Liver (tissue), 9 donors: ENCODE measurements around the gene GNB5. TPM values are rescaled to one million over a fixed set of nuclear protein-coding genes. Genes with fewer than 3 reads are reported as not detected.

Source experiments
- DNase-seq: peaks from one replicate; pipeline ENCODE4 v3.0.0-alpha.2; 2017; ENCODE audit warnings: low spot score
- H3K27ac ChIP-seq, 2 donors: one replicate each; pipeline ENCODE4 v1.7.0; 2013; ENCODE audit warnings: inconsistent platforms in 2 of 2, low read length in 2 of 2, control low read depth in 1 of 2, low read depth in 1 of 2, mild to moderate bottlenecking in 1 of 2
- H3K27me3 ChIP-seq, 4 donors: one replicate each; pipeline versions ENCODE4 v1.6.1 to v1.7.0; 2013; ENCODE audit warnings: low read length in 3 of 4, inconsistent platforms in 1 of 4, mild to moderate bottlenecking in 1 of 4, moderate library complexity in 1 of 4; ENCODE audit not compliant: control insufficient read depth in 4 of 4, insufficient read depth in 4 of 4
- H3K36me3 ChIP-seq, 4 donors: one replicate each; pipeline versions ENCODE4 v1.6.1 to v1.7.0; 2013; ENCODE audit warnings: low read length in 3 of 4, mild to moderate bottlenecking in 3 of 4, low read depth in 1 of 4, moderate library complexity in 1 of 4; ENCODE audit not compliant: control insufficient read depth in 4 of 4, insufficient read depth in 3 of 4
- H3K4me1 ChIP-seq, 4 donors: one replicate each; pipeline versions ENCODE4 v1.6.1 to v1.7.0; 2013; ENCODE audit warnings: low read length in 3 of 4, mild to moderate bottlenecking in 3 of 4, moderate library complexity in 1 of 4; ENCODE audit not compliant: control insufficient read depth in 4 of 4, insufficient read depth in 4 of 4
- H3K4me3 ChIP-seq, 3 donors: one replicate each; pipeline versions ENCODE4 v1.6.1 to v1.7.0; 2013; ENCODE audit warnings: low read length in 3 of 3, control low read depth in 1 of 3, low read depth in 1 of 3, mild to moderate bottlenecking in 1 of 3
- H3K9ac ChIP-seq, 2 donors: one replicate each; pipeline ENCODE4 v1.7.0; 2013; ENCODE audit warnings: low read length in 2 of 2, mild to moderate bottlenecking in 2 of 2, moderate library complexity in 2 of 2, control low read depth in 1 of 2, low read depth in 1 of 2
- H3K9me3 ChIP-seq, 4 donors: one replicate each; pipeline versions ENCODE4 v1.6.1 to v1.7.0; 2013; ENCODE audit warnings: low read length in 3 of 4; ENCODE audit not compliant: control insufficient read depth in 4 of 4
- EGR1 ChIP-seq, 2 donors: IDR thresholded peaks; 2 replicates each; pipeline ENCODE4 v1.6.1; 2016 to 2018; ENCODE audit warnings: antibody characterized with exemption in 2 of 2, low read depth in 2 of 2
- FOXA1 ChIP-seq: IDR thresholded peaks from 2 replicates; pipeline ENCODE4 v1.6.1; 2016; ENCODE audit warnings: antibody characterized with exemption
- FOXA2 ChIP-seq: IDR thresholded peaks from 2 replicates; pipeline ENCODE4 v1.6.1; 2016; ENCODE audit warnings: antibody characterized with exemption
- GABPA ChIP-seq, 2 donors: IDR thresholded peaks in 1 of 2; conservative IDR thresholded peaks in 1 of 2; 2 replicates each; pipeline ENCODE4 v1.6.1; 2016; ENCODE audit warnings: antibody characterized with exemption in 2 of 2, mild to moderate bottlenecking in 1 of 2, moderate library complexity in 1 of 2
- HNF4A ChIP-seq, 2 donors: conservative IDR thresholded peaks; 2 replicates each; pipeline ENCODE4 v1.6.1; 2016; ENCODE audit warnings: antibody characterized with exemption in 2 of 2, mild to moderate bottlenecking in 2 of 2
- HNF4G ChIP-seq: IDR thresholded peaks from 2 replicates; pipeline ENCODE4 v1.6.1; 2016; ENCODE audit warnings: antibody characterized with exemption
- JUND ChIP-seq, 2 donors: IDR thresholded peaks; 2 replicates each; pipeline ENCODE4 v1.6.1; 2016; ENCODE audit warnings: antibody characterized with exemption in 2 of 2
- NR2F2 ChIP-seq: IDR thresholded peaks from 2 replicates; pipeline ENCODE4 v1.6.1; 2016; ENCODE audit warnings: antibody characterized with exemption
- RAD21 ChIP-seq, 2 donors: IDR thresholded peaks; 2 replicates each; pipeline ENCODE4 v1.6.1; 2016; ENCODE audit warnings: antibody characterized with exemption in 2 of 2, mild to moderate bottlenecking in 2 of 2
- RXRA ChIP-seq, 2 donors: IDR thresholded peaks; 2 replicates each; pipeline ENCODE4 v1.6.1; 2017 to 2018; ENCODE audit warnings: antibody characterized with exemption in 2 of 2, mild to moderate bottlenecking in 1 of 2
- SP1 ChIP-seq: IDR thresholded peaks from 2 replicates; pipeline ENCODE4 v1.6.1; 2018; ENCODE audit warnings: antibody characterized with exemption, mild to moderate bottlenecking
- TAF1 ChIP-seq: conservative IDR thresholded peaks from 2 replicates; pipeline ENCODE4 v1.6.1; 2016; ENCODE audit warnings: antibody characterized with exemption, mild to moderate bottlenecking
- YY1 ChIP-seq: IDR thresholded peaks from 2 replicates; pipeline ENCODE4 v1.6.1; 2016; ENCODE audit warnings: antibody characterized with exemption, mild to moderate bottlenecking
- WGBS: extraction: QIAGEN DNeasy Blood & Tissue Kit; methylation state at CpG from one replicate; pipeline ENCODE4 v1.1.7; 2013; 5-methylcytosine and 5-hydroxymethylcytosine counted together
- polyA plus RNA-seq, 2 donors: library from polyadenylated mRNA; stranded (reverse) in 1 of 2; unstranded in 1 of 2; fragments of 200-250 nt in 1 of 2; fragments of >200 nt in 1 of 2; fragmentation: Nextera tagmentation in 1 of 2; extraction: Ambion mirVana in 1 of 2; gene quantifications; one replicate each; pipeline versions ENCODE4 v1.2.1 to v1.2.3, GENCODE V29; 2013 to 2015
- total RNA-seq, 2 donors: library from RNA; depleted of rRNA; stranded (reverse); fragments of >200 nt; gene quantifications; one replicate each; pipeline ENCODE4 v1.2.3, GENCODE V29; 2014
- TF ChIP-seq, protein P1 (sequence below): IDR thresholded peaks from 2 replicates; pipeline ENCODE4 v1.6.1; 2016; ENCODE audit warnings: antibody characterized with exemption
- TF ChIP-seq, protein P2 (sequence below): IDR thresholded peaks from 2 replicates; pipeline ENCODE4 v1.6.1; 2016; ENCODE audit warnings: antibody characterized with exemption
- TF ChIP-seq, protein P3 (sequence below): IDR thresholded peaks from 2 replicates; pipeline ENCODE4 v1.6.1; 2016; ENCODE audit warnings: antibody characterized with exemption
- TF ChIP-seq, protein P4 (sequence below): IDR thresholded peaks from 2 replicates; pipeline ENCODE4 v1.6.1; 2016; ENCODE audit warnings: antibody characterized with exemption, mild to moderate bottlenecking
- TF ChIP-seq, protein P5 (sequence below): fragments of 150-350 bp; IDR thresholded peaks from 2 replicates; pipeline ENCODE4 v1.5.1; 2017; ENCODE audit warnings: improper control_type of control experiment, low read depth, low read length; ENCODE audit not compliant: missing input control
- donor health status: healthy.
- donor health status: healthy.
- donor health status: healthy.
- donor health status: healthy.
- donor health status: healthy.

Gene GNB5
- total and polyA plus RNA-seq, 4 donors: 13.7 to 19.2 (median 15.7) TPM

DNA sequence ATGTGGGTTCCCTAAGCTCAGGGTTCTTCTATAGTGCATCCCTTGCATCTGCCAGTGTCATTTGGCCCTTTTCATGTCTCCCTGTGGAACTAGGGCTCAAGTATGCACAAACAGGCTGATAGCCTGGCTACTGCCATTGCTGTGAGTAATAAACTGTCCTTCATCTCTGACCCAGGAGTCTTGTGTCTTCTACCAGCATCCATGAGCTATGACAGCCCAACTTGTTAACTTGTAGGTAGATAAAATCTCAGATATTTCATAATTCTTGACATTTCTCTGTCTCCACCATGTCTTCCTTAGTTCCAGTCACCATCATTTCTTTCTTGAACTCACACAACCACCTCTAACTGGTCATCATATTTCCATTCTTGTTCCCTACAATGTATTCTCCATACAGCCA lies 59.1 kb downstream of the GNB5 start:
- TF ChIP-seq, protein P1, sequence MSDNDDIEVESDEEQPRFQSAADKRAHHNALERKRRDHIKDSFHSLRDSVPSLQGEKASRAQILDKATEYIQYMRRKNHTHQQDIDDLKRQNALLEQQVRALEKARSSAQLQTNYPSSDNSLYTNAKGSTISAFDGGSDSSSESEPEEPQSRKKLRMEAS: no peak
- TF ChIP-seq RXRA (IDR thresholded peaks at IDR 0.05): no peak
- TF ChIP-seq, protein P2, sequence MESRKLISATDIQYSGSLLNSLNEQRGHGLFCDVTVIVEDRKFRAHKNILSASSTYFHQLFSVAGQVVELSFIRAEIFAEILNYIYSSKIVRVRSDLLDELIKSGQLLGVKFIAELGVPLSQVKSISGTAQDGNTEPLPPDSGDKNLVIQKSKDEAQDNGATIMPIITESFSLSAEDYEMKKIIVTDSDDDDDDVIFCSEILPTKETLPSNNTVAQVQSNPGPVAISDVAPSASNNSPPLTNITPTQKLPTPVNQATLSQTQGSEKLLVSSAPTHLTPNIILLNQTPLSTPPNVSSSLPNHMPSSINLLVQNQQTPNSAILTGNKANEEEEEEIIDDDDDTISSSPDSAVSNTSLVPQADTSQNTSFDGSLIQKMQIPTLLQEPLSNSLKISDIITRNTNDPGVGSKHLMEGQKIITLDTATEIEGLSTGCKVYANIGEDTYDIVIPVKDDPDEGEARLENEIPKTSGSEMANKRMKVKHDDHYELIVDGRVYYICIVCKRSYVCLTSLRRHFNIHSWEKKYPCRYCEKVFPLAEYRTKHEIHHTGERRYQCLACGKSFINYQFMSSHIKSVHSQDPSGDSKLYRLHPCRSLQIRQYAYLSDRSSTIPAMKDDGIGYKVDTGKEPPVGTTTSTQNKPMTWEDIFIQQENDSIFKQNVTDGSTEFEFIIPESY: no peak
- DNase-seq: no peak
- Histone ChIP-seq H3K27me3 (no peaks in the 10 kb centered on the region), H3K4me3 (no peak overlapping the region), H3K9ac (no peak overlapping the region), H3K9me3 (no peaks in the 10 kb centered on the region), H3K4me1 (peaks cover 15 to 36% (median 23%) of the 10 kb centered on the region in 4 donors), H3K36me3 (peaks cover 0 to 5% (median 0%) of the 10 kb centered on the region in 4 donors), H3K27ac (no peak overlapping the region)

DNA sequence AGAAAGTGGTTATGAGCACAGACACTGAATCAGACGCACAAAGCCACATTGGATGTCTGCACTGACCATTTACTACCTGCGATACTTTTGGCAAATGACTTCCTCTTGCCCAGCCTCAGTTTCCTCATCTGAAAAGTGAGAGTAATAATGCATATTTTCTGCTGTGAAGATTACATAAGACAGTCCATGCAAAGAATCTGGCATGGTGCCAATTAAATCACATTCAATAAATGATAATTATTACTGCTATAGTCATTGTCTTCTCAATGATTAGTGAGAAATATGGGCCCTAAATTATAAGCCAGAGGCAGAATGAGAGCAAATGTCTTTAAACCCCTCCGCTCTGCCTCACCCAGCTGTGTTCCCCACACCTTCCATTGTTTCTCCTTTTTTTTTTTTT lies 62.6 kb downstream of the GNB5 start:
- H3K4me3 ChIP-seq: no peak overlapping the region
- H3K4me1 ChIP-seq: peaks cover 0 to 5% (median 2%) of the 10 kb centered on the region in 4 donors
- no peaks in the 10 kb centered on the region for H3K27me3 ChIP-seq
- 96% methylated on average over 3 of the region's 3 CpGs for WGBS
- no peaks in the 10 kb centered on the region for H3K9me3 ChIP-seq
- peaks cover 0 to 5% (median 0%) of the 10 kb centered on the region in 4 donors for H3K36me3 ChIP-seq
- no peak for TF ChIP-seq HNF4G
- no peak overlapping the region for H3K27ac ChIP-seq
- no peak for DNase-seq
- no peak overlapping the region for H3K9ac ChIP-seq

DNA sequence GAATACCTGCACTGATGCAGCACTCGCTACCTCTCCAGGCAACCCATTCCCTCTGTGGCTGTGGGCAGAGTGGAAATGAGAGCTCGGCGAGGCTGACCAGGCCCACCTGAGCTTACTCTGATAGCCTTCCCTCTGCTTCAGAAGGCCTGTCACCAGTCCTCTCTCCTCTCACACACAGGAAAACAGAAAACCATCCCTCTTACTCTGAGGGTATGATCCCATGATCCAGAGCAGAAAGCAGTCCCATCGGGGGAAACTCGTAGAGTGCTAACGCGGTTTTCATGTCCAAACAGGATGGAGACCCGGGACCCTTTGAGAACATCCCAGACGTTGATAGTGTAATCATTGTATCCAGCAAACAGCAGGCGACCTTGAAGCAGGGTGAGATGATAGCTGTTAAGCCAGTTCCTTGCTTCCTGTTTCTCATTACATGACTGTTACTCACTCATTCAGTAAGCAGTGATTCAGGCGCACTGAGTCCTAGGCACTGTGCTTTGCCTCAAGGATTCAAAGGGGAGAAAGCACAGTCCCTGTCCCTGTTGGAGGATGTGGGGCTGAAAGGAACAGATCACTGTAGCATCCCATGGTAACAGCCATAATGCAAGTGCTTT lies 66.8 kb downstream of the GNB5 start:
- no peak for DNase-seq
- H3K4me3 ChIP-seq: no peak overlapping the region
- no peaks in the 10 kb centered on the region for H3K36me3 ChIP-seq
- no peak overlapping the region for H3K27ac ChIP-seq
- 87% methylated on average over 11 of the region's 11 CpGs for WGBS
- no peak for TF ChIP-seq FOXA2
- TF ChIP-seq YY1: no peak
- TF ChIP-seq JUND (IDR thresholded peaks at IDR 0.05): no peak
- TF ChIP-seq, protein P3, sequence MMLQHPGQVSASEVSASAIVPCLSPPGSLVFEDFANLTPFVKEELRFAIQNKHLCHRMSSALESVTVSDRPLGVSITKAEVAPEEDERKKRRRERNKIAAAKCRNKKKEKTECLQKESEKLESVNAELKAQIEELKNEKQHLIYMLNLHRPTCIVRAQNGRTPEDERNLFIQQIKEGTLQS: no peak
- no peak for TF ChIP-seq GABPA (IDR thresholded peaks at IDR 0.05 in 1 of 2, conservative IDR thresholded peaks at IDR 0.05 in 1 of 2)
- TF ChIP-seq RXRA (IDR thresholded peaks at IDR 0.05): no peak
- TF ChIP-seq, protein P4, sequence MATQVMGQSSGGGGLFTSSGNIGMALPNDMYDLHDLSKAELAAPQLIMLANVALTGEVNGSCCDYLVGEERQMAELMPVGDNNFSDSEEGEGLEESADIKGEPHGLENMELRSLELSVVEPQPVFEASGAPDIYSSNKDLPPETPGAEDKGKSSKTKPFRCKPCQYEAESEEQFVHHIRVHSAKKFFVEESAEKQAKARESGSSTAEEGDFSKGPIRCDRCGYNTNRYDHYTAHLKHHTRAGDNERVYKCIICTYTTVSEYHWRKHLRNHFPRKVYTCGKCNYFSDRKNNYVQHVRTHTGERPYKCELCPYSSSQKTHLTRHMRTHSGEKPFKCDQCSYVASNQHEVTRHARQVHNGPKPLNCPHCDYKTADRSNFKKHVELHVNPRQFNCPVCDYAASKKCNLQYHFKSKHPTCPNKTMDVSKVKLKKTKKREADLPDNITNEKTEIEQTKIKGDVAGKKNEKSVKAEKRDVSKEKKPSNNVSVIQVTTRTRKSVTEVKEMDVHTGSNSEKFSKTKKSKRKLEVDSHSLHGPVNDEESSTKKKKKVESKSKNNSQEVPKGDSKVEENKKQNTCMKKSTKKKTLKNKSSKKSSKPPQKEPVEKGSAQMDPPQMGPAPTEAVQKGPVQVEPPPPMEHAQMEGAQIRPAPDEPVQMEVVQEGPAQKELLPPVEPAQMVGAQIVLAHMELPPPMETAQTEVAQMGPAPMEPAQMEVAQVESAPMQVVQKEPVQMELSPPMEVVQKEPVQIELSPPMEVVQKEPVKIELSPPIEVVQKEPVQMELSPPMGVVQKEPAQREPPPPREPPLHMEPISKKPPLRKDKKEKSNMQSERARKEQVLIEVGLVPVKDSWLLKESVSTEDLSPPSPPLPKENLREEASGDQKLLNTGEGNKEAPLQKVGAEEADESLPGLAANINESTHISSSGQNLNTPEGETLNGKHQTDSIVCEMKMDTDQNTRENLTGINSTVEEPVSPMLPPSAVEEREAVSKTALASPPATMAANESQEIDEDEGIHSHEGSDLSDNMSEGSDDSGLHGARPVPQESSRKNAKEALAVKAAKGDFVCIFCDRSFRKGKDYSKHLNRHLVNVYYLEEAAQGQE: no peak
- no peak for TF ChIP-seq HNF4G
- no peak for TF ChIP-seq EGR1 (IDR thresholded peaks at IDR 0.05; ENCODE audit: low read depth in 2 of 2)
- TF ChIP-seq TAF1: no peak
- TF ChIP-seq, protein P5, sequence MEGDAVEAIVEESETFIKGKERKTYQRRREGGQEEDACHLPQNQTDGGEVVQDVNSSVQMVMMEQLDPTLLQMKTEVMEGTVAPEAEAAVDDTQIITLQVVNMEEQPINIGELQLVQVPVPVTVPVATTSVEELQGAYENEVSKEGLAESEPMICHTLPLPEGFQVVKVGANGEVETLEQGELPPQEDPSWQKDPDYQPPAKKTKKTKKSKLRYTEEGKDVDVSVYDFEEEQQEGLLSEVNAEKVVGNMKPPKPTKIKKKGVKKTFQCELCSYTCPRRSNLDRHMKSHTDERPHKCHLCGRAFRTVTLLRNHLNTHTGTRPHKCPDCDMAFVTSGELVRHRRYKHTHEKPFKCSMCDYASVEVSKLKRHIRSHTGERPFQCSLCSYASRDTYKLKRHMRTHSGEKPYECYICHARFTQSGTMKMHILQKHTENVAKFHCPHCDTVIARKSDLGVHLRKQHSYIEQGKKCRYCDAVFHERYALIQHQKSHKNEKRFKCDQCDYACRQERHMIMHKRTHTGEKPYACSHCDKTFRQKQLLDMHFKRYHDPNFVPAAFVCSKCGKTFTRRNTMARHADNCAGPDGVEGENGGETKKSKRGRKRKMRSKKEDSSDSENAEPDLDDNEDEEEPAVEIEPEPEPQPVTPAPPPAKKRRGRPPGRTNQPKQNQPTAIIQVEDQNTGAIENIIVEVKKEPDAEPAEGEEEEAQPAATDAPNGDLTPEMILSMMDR: no peak
- no peak for TF ChIP-seq RAD21 (IDR thresholded peaks at IDR 0.05)
- TF ChIP-seq HNF4A (conservative IDR thresholded peaks at IDR 0.05): no peak
- TF ChIP-seq, protein P2: no peak
- TF ChIP-seq NR2F2: no peak
- TF ChIP-seq SP1: no peak
- no peak for TF ChIP-seq FOXA1
- TF ChIP-seq, protein P1: no peak
- H3K27me3 ChIP-seq: no peaks in the 10 kb centered on the region
- H3K4me1 ChIP-seq: peaks cover 0 to 4% (median 0%) of the 10 kb centered on the region in 4 donors
- no peaks in the 10 kb centered on the region for H3K9me3 ChIP-seq
- H3K9ac ChIP-seq: no peak overlapping the region
